GM13977 (cell line): Measurements from ENCODE around the gene ANKRD33B.

Experiments used
- DNase-seq: peaks from one replicate; pipeline ENCODE4 v3.0.0; 2012; ENCODE audit warnings: low spot score
- in situ Hi-C: fragments of 300-500 bp; cut with MboI; formaldehyde crosslinking; loops from one replicate; pipeline ENCODE4 v1.12.0; 2022; ENCODE audit warnings: low sequenced_read_pairs, low pct_unique_long_range_greater_than_20kb, mixed read lengths, inconsistent platforms; ENCODE audit not compliant: unreplicated experiment
- TF ChIP-seq, protein P1 (sequence below): IDR thresholded peaks from 2 replicates; pipeline ENCODE4 v1.5.1; 2012; ENCODE audit warnings: mild to moderate bottlenecking, control low read depth; ENCODE audit not compliant: insufficient read depth; ENCODE audit errors: extremely low read depth, missing control alignments

ANKRD33B gene

GRCh38 chr5:10537624-10538023 lies 26.2 kb upstream of the ANKRD33B start:
- TF ChIP-seq, protein P1, sequence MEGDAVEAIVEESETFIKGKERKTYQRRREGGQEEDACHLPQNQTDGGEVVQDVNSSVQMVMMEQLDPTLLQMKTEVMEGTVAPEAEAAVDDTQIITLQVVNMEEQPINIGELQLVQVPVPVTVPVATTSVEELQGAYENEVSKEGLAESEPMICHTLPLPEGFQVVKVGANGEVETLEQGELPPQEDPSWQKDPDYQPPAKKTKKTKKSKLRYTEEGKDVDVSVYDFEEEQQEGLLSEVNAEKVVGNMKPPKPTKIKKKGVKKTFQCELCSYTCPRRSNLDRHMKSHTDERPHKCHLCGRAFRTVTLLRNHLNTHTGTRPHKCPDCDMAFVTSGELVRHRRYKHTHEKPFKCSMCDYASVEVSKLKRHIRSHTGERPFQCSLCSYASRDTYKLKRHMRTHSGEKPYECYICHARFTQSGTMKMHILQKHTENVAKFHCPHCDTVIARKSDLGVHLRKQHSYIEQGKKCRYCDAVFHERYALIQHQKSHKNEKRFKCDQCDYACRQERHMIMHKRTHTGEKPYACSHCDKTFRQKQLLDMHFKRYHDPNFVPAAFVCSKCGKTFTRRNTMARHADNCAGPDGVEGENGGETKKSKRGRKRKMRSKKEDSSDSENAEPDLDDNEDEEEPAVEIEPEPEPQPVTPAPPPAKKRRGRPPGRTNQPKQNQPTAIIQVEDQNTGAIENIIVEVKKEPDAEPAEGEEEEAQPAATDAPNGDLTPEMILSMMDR: no peak
- DNase-seq: no peak
- in situ Hi-C loops: no loop called here

DNA sequence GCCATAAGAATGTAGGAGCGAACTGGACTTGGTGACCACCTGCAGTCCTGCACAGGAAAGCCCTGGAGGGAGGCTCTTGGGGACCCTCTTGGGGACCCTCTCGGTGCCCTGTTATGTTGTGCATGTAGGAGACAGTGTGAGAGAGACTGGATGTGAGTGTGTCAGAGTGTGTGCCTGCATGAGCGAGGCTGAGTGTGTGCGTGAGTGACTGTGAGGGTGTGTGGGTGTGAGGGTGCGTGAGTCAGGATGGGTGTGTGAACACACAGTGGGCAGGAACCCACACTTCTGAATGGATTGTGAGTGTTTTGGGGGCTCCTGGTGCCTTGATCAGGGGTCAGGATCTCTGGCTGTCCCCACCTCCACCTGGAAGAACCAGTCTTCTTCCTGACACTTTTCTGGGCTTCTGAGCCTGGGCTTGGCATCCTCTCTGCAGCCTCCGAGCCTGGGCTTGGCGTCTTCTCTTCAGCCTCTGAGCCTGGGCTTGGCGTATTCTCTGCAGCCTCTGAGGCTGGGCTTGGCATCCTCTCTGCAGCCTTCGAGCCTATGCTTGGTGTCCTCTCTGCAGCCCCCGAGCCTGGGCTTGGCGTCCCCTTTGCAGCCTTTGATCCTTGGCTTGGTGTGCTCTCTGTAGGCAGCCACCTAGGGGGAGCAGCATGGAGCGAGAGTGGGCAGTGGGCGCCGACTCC lies 25.6 kb upstream of the ANKRD33B start:
- no peak for DNase-seq
- TF ChIP-seq, protein P1: no peak
- in situ Hi-C loops: no loop called here

- TF ChIP-seq, protein P1: no peak
- in situ Hi-C loops: no loop called here
- no peak for DNase-seq
These were observed 24.8 kb upstream of the ANKRD33B start for GRCh38 chr5:10538789-10539686.

- DNase-seq: no peak
- TF ChIP-seq, protein P1: no peak
- in situ Hi-C loops: no loop called here
These were observed 24.2 kb upstream of the ANKRD33B start for GRCh38 chr5:10539687-10539998.

DNA sequence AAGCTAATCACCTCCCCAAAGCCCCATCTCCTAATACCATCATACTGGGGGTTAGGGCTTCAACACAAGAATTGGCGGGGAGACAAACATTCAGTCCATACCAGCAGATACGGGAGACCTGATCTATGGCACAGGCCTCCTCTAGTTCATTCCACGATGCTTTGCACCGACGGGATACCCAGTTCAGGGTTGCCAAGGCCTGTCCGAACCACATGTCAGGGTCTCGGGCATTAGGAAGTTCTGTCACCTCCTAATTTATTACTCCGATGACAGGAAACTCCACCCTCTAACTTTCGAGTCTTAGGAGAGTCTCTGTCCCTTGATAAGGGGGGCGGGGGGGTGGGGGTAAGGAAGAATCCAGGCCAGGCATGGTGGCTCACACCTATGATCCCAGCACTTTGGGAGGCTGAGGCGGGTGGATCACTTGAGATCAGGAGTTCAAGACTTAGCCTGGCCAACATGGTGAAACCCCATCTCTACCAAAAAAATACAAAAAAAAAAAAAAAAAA lies 23.8 kb upstream of the ANKRD33B start:
- DNase-seq: no peak
- in situ Hi-C loops: no loop called here
- TF ChIP-seq, protein P1: no peak

GRCh38 chr5:10540951-10541646 lies 22.8 kb upstream of the ANKRD33B start:
- TF ChIP-seq, protein P1: no peak
- no peak for DNase-seq
- in situ Hi-C loops: no loop called here
